HG03196 (cell line): ENCODE results near the gene ISM1.

Experiments
- ATAC-seq: cut with Tn5 transposase; IDR thresholded peaks from one replicate; pipeline ENCODE4 v1.9.1; 2021; ENCODE audit not compliant: unreplicated experiment

ISM1 gene

DNA sequence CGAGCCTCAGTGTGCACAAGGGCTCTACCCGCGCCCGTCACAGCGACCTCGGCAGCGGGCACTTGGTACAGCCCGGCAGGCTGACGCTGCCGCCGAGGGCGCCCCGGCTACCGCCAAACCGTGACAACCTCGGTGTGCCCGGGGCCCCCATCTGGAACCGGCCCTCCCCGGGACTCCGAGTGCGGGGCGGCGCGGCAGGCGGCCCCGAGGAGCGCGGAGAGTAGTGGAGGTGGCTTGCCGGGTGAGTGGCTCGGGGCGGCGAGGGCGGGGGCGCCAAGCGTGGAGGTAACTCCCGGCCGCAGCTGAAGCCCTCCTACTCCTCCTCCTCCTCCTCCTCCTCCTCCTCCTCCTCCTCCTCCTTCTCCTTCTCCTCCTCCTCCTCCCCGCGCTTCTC is at the start of gene ISM1:
Gene ISM1, plus strand, starts transcription at position 371 of the 394 bp plus-strand sequence. CDS start 503 bp downstream, outside the sequence.
- ATAC-seq = no peak

DNA sequence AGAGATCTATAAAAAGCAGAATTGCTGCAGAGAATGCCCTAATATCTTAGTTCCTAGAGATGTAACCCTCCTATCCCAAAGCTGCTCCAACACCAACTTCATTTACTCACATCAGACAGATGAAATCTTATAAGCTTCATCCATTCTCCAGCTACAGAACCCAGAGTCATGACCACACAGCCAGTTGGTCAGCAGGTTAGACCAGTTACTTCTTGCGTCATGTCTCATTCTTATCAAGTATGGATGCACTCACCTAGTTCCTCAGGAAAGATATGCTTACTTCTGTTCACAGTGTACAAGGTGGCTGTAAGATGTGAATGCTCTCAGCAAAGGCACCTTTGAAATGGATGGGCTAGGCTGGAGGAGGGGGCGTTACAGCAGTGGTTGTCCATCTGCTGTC is 47.9 kb upstream of the ISM1 start:
- no peak for ATAC-seq

DNA sequence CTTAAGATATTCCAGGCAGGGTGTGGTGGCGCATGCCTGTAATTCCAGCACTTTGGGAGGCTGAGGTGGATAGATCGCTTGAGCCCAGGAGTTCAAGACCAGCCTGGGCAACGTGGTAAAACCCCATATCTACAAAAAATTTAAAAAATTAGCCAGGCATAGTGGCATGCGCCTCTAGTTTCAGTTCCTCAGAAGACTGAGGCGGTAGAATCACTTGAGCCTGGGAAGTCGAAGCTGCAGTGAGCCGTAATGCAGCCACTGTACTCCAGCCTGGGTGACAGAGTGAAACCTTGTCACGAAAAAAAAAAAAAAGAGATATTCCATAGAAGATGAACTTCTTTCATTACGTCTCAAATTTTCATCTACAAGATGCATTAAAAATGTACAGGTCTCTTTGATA is 46.7 kb upstream of the ISM1 start:
- ATAC-seq = no peak

GRCh38 chr20:13180986-13181889 is 39.8 kb upstream of the ISM1 start:
- no peak for ATAC-seq

GRCh38 chr20:13183005-13183404 is 38.1 kb upstream of the ISM1 start:
- no peak for ATAC-seq

- no peak for ATAC-seq
Measured at GRCh38 chr20:13186043-13186774, 34.9 kb upstream of the ISM1 start.

GRCh38 chr20:13187899-13188298 is 33.2 kb upstream of the ISM1 start:
- ATAC-seq = no peak

GRCh38 chr20:13199279-13199678 is 21.8 kb upstream of the ISM1 start:
- ATAC-seq = no peak

- ATAC-seq = no peak
Measured at GRCh38 chr20:13200767-13201500, 20.1 kb upstream of the ISM1 start.

DNA sequence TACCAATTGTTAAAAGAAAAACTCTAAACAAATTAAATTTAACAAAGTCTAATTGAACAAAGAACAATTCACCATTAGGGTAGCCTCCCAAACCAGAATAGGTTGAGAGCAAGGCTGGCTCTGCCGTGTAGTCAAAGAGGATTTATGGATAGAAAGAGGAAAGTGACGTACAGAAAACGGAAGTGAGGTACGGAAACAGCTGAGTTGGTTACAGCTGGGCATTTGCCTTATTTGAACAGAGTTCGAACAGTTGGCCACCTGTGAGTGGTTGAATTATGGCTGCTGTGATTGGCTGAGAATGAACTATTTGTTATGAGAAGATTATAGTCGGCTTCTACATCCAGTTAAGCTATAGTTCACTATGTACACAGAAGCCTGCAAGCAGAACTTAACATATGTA is 18.5 kb upstream of the ISM1 start:
- no peak for ATAC-seq

GRCh38 chr20:13205425-13205824 is 15.6 kb upstream of the ISM1 start:
- ATAC-seq = no peak

- no peak for ATAC-seq
Measured at GRCh38 chr20:13205848-13206434, 15.1 kb upstream of the ISM1 start.

GRCh38 chr20:13207016-13207415 is 14.1 kb upstream of the ISM1 start:
- no peak for ATAC-seq

GRCh38 chr20:13211956-13212618 is 9.0 kb upstream of the ISM1 start:
- ATAC-seq = no peak

GRCh38 chr20:13212750-13213149 is 8.3 kb upstream of the ISM1 start:
- ATAC-seq = no peak

DNA sequence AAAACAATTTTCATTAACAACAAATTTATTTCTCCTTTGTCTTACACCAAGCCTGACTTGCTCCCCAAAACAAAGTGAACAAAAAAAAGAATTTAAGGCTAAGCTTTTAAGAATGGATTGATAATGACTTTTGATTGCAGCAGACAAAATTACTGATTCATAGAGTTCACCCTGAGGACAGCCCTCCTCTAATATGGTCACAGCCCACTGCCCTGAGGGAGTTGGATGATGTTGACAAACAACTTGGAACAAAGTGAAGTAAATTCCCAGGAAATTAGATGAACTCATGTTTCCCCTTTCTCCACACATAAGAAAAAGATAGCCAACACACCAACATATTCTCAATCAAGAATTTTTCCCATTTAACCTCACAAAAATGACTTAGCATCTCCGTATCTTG is 7.7 kb upstream of the ISM1 start:
- ATAC-seq = no peak

GRCh38 chr20:13216533-13216932 is 4.5 kb upstream of the ISM1 start:
- ATAC-seq = no peak

DNA sequence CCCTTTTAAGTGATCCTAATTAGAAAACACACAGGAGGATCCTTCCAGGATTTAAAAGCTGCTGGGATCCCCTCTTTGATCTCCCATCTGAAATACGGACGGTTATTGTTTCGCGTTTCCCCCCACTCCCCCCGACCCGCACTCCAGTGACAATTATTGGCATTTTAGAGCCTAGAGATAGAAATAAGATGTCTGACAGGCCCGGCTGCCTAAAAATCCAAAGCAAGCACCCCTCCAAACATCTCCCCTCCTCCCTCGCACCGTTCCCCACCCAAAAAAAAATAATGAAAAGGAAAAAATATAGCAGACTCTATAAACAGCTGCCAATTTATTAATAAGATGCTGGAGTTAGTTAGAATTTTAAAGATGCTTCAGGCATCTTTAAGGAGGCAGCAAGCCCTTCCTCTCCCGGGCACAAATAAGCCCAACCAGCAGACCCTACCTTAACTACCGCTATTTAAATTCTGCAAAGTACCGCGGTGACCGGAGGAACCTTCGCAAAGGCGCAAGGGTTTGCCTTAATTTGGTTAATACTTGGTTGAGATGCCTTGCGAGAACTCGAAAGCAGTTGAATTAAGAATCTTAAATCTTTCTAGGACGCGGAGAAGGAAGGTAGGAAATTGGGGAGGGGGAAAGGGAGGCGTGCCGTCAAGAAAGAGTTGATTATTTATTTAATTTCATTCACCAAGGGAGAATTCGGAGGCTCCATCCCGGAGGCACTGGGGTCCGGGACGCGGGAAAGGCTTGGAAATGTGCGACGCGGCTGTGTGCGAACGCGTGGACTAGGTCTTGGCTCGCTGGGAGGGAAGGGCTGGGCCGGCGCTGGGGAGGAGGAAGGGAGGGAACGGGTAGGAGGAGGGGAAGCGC is 1.5 kb upstream of the ISM1 start:
- ATAC-seq = no peak

DNA sequence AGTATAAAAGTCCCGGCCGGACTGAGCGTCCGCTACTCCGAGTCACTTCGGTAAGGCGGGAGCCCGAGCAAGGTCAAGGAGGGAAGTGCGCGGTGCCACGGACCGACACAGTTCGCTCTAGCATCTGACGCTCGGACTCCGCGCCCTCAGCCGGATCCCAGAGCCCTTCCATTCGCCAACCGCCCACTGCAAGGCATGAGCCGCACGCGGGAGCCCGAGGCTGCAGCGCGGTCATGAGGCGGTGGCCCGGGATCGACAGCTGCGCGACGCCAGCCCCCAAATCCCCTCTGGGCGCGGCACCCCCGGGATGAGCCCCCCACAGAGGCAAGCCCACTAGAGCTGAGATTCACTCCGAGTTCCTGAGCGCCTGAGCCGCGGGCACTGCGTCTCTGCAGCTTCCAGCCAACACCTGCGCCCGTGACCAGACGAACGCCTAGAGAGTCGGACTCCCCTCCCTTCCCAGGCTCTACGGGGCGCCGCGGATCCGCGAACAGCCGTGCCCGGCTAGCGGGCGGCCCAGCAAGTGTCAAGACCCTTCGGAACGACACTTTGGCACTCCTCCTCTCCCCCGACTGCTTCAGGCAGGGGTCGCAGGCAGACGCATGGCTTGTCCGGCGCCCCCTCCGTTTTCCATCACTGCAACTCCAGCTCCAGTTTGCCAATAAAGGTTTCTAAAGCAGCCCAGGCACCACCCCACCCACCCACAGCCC is 725 bp upstream of the ISM1 start:
- no peak for ATAC-seq
